Sciatic nerve (tissue), 2 donors: ENCODE data around the gene LMCD1. TPM values are rescaled to one million over a fixed set of nuclear protein-coding genes. Genes with fewer than 3 reads are reported as not detected.
"Not testable (repeated sequence)": the region's sequence is repeated elsewhere in the genome, so short reads cannot be mapped to it uniquely, and the experiment has no call there.

ENCODE experiments used
- ATAC-seq: fragments of 200-7000 bp; cut with Tn5 transposase; one replicate; pipeline ENCODE4 v1.9.1; 2020; ENCODE audit warnings: mild to moderate bottlenecking, moderate library complexity
- DNase-seq: peaks from one replicate; pipeline ENCODE4 v3.0.0-alpha.2; 2020; ENCODE audit warnings: low spot score
- intact Hi-C: fragments of 100-400 bp; cut with DNase I; formaldehyde crosslinking; loops from one replicate; pipeline ENCODE4 v1.14.2; 2022
- total RNA-seq: library from RNA; stranded (reverse); fragmentation: NEBNext Ultra II Directional; extraction: Animal tissue kit (Norgen Biotek cat#: 25700); gene quantifications from one replicate; pipeline ENCODE4 v1.2.1, GENCODE V29; 2021
- donor health status: DM: no; HTN: no; CAD: no.
- donor health status: DM: no; HTN: no; CAD: no.

LMCD1 gene
- total RNA-seq, 1 donor from 2014 or later, result 68.7 TPM

DNA sequence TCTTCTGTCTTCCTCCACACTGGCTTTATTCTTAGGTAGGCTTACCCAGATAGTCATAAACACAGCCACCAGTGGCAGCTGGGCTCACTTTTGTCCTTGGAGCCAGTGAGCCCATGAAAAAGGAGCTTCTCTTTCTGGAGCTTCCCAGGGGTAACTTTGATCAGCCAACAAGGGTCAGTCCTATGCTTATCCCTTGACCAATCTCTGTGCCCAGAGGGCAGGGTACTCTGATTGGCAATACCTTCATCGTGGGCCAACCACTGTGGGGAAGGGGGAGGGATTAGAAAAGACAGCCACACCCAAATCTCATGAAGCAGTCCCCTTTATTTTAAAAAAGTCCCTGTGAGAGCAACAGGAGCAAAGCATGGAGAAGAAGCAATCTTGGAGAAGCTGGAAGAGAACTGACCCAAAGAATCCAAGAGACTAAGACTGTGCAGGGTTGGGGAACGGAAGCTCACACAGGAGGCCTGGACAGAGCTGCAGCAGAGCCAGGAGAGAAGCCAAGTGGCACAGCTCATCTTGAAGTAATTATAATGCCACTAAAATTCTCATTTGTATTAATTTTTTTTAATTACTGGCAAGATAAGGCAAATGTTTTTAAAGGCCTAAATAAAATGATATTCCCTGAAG, 72.5 kb downstream of the LMCD1 start:
- DNase-seq (no peak), ATAC-seq (peak; percentile 47)
- intact Hi-C loops, result no loop called here

DNA sequence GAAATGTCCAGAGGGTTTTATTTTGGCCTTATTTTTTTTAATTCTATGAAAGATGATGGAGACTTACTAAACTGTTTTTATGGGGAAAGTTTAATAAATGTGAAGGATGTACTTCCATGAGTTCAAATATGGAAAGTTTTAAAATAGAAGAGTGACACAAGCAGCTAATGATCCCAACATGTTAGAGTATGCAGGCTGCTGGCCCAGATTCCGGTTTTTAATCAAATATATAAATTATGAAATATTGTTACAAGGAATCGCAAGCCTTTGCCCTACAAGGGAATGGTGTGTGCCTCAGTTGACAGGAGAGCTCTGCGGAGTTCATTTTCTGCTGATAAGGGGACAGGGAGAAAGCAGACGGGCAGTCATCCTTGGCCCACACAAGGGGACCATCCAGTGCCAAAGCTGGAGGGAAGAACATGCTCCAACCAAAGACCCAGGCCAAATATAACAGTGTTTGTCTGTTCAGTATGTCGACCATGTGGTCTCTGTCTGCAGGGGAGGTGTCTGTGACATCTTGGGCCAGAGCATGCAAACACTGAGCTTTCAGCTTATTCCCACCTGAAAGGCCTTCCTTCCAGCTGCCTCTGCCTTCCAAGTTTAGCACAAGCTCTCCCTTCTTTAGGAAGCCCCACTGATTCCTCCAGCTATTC, 73.2 kb downstream of the LMCD1 start:
- DNase-seq (no peak), ATAC-seq (no peak)
- intact Hi-C loops, result no loop called here

DNA sequence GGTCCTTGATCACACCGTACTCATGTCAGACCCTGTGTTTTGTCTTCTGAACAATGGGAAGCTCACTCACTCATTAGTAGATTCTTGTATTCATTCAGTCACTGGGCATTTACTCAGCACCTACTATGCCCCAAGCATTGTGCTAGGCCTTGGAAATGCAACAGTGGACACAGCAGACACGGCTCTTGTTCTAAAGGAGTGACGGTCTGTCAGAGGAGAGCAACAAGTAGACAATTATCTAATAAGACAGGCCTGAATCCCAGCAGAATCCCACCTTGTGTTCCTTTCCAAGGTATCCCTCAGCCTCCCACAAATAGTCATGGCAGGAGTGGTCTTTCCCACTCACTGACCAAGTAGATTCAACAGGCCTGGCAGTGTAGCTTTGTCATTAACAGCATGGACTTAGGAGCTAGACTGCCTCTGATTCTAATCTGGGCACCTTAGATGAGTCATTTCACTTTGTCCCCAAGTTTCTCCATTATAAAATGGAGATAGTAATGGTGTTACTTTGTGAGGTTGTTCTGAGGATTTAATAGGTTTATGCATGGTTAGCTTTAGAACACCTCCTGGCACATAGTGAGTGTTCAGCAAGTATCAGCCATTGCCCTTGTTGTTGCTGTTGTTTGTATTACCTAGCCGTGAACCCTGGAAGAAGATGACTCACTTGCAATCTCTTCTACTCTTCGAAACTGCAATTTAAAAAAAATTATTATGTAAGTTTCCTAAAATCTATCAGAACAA, 73.9 kb downstream of the LMCD1 start:
- intact Hi-C loops, result no loop called here
- no peak for ATAC-seq
- DNase-seq, result no peak

DNA sequence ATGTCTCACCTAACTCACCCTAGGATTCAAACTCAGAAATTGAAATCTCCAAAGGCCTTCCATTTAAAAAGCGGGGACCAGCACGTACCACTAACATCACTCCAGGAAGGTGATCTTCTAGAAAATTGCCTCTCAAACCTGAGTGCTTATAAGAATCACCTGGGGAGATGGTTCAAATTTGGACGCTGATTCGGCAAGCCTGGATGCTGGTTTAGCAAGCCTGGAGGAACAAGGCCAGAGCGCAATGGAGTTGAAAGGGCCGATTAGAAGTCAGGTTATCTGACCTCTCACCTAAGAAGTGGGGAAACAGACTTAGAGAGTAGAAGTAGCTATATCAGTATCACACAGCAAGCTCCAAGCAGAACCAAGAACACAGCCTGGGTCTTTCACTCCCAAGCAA, 74.8 kb downstream of the LMCD1 start:
- intact Hi-C loops, result no loop called here
- ATAC-seq (no peak), DNase-seq (no peak)

GRCh38 chr3:8576841-8577571, 75.4 kb downstream of the LMCD1 start:
- intact Hi-C loops, result no loop called here
- DNase-seq (no peak), ATAC-seq (no peak)

GRCh38 chr3:8578282-8578681, 76.7 kb downstream of the LMCD1 start:
- no peak for DNase-seq
- intact Hi-C loops, result no loop called here
- no peak for ATAC-seq

DNA sequence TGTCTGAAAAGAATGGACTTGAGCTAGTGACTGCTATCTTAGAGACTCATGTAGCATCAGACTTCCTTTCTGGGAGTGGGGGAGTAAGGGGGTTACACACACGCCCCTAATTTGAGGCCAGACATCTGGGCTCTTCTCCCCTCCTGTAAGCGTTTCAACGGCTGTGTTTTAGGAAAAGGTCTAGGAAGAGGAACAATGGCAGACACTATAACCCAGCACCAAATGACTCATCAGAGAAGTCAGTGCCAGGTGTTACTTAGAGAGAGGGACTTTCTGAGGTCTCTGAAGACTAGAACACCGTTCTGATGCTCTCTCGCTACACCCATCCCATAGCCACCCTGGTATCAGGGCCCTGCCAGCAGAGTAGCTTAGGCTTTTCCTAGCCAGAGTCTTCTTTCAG, 77.5 kb downstream of the LMCD1 start:
- no peak for DNase-seq
- intact Hi-C loops, result no loop called here
- no peak for ATAC-seq

DNA sequence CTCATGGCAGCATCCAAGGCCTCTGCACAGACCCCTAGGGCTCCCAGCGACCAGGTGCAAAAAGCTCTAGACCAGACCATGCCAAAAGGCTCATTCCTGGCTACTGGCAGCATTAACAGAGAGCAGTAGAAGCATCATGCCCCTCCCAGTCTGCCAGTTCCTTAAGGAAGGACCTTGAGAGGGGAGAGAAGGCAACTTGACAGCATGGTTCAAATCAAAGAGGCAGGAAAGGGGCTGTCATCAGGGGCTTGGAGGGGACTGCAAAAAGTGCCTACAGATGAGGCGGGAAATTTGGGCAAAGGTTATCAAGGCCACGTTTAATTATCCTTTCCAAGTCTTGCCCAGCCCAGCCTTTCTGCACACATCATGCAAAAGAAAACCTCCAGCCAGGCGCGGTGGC, 78.3 kb downstream of the LMCD1 start:
- no peak for DNase-seq
- ATAC-seq, result no peak
- intact Hi-C loops, result no loop called here

GRCh38 chr3:8580434-8580833, 78.8 kb downstream of the LMCD1 start:
- intact Hi-C loops, ATAC-seq, DNase-seq: not testable (repeated sequence)

- ATAC-seq (no peak), DNase-seq (no peak)
- intact Hi-C loops, result no loop called here
Observed at GRCh38 chr3:8581373-8581772, 79.8 kb downstream of the LMCD1 start.

- intact Hi-C loops, result no loop called here
- ATAC-seq (no peak), DNase-seq (no peak)
Observed at GRCh38 chr3:8581806-8582445, 80.3 kb downstream of the LMCD1 start.

GRCh38 chr3:8584661-8585060, 83.0 kb downstream of the LMCD1 start:
- ATAC-seq, result no peak
- DNase-seq, result no peak
- intact Hi-C loops, result no loop called here

DNA sequence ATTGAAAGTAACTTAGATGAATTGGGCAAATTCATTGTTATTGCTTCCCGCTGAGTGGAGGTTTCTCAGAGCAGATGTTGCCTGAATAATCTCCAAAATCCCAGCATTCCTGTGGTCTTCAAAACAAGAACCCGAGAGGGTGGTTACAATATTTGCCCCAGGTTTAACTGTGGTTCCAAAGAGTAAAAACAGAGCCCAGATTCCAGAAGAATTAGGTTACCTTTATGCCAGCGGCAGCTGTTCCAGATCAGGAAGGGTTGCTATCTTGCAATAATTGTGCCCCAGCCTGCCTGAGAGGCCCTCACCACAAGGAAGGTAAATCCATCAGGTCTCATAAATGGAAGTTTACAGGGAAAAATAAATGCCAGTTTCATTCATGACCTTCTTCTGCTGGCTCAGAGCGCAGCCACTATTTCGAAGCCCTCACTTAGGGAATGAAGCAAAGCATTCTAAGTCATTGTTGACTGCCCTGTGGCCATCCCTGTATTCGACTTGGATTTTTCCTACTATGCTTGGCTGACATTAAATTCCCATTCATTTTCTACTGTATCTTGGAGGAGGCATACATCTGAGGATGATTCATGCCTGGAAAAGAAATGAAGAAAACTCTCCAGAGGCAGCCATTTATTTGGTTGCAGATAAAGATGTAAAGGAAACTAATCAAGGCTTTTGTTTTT, 88.4 kb downstream of the LMCD1 start:
- no peak for ATAC-seq
- intact Hi-C loops, result no loop called here
- no peak for DNase-seq

- intact Hi-C loops, result no loop called here
- DNase-seq (no peak), ATAC-seq (peak; percentile 27)
Observed at GRCh38 chr3:8593021-8593827, 91.6 kb downstream of the LMCD1 start.

- no peak for ATAC-seq
- intact Hi-C loops, result no loop called here
- DNase-seq, result no peak
Observed at GRCh38 chr3:8595252-8595651, 93.6 kb downstream of the LMCD1 start.

- ATAC-seq (no peak), DNase-seq (no peak)
- intact Hi-C loops, result no loop called here
Observed at GRCh38 chr3:8595695-8596115, 94.1 kb downstream of the LMCD1 start.

GRCh38 chr3:8596321-8597218, 94.9 kb downstream of the LMCD1 start:
- no peak for ATAC-seq
- DNase-seq, result no peak
- intact Hi-C loops, result no loop called here
